Stimulated activated CD8-positive, alpha-beta memory T cell treated with anti-CD3 and anti-CD28 coated beads, Interleukin-12 subunit alpha, Interleukin-12 subunit beta, amount 100 ng/mL, for 24 hours (primary cell): Measurements from ENCODE around the gene RANBP3.

Source experiments
- DNase-seq: peaks from one replicate; pipeline ENCODE4 v3.0.0-alpha.2; 2020; ENCODE audit errors: extremely low read depth

The RANBP3 gene

DNA sequence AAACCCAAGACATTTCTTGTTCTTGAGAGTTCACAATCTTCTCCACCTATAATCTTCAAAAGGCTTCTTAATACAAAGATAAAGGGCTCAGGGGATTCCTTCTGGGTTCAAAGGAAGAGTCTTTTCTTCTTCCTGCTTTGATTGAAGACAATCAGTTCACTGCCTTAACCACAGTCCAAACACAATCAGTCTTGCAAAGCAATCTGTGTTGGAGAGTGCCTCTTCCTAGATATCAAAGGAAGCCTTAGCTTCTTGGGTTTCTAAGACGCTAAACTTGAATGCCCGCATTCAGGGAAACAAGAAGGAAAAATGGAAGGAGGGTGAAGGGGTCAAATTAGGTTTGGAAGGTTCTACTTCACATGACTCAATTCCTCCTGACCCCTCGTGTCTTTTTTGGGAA, 27.2 kb downstream of the RANBP3 start:
- no peak for DNase-seq

DNA sequence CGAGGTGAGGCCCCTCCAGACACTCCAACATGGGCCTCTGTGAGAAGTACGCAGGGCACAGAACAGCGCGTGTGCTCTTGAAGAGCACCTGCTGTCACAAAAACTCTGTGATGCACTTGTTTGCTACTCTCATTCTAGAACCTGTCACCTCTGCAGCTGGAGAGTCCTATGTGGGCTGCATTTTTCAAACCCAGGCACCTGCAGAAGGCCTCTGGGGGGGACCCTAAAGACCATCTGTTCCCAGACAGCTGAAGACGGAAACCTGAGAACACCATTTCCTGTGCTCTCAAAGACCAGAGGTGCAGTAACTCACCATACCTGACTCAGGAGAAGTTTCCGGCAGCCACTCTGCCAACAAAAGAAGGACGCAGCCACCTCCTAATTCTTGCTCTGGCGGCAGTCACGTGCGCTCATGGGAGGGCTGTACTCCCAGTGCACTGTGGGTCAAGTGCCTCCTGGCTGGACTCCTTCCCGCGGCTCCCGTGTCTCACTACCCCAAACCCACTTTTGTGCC, 28.1 kb downstream of the RANBP3 start:
- no peak for DNase-seq

DNA sequence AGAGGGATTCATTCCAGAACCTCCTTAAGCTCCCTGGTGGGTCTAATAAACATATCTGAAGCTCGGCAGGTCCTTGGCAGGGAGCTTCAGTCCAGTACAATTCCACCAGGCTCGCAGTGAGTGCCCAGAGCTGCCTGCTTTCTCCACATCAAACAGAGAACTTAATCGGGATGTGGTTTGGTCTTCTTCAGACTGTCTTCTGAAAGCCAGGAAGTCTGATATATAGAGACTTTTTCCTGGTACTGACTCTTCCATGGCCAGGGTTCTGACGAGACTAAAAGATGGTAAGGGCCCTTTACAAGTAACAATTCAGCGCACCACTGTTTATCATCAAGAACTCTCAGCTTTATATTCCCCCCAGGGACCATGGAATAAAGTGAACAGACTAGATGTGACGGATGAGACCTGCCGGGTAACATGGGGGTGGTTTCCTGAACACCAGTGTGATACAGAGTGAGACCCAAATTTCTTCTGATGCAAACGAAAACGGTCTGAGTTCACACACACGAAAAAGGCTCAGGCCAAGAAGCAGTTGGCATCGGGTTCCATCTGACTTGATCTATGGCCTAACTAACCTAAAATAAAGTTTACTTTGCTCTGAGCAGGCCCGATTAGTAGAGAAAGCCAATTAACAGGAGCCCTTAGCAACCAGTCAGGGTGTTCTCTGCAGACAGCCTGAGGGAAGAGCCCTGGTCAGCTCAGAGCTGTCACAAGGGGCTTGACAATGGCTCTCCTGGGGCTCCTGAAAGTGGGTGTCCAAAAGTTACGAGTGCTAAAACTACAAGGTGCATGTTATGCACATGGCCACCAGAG, 29.0 kb downstream of the RANBP3 start:
- DNase-seq = no peak

DNA sequence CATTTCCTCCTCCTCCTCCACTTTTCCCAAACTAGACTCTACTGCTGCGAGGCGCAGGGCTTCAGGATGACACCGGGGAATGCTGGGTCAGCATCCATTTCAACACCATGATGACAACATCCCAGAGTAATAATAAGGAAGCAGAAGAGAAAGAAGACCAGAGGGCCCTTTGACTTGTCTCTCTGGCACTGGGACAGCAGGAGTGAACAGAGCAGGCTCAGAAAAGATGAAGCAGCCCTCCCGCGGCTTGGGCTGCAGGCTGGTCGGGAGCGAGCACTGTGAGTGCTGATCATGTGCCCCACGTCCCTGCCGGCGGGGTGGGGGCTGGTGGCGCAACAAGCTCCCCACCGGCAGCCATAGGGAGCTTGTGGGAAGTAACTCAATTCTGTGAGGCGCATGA, 30.5 kb downstream of the RANBP3 start:
- no peak for DNase-seq

DNA sequence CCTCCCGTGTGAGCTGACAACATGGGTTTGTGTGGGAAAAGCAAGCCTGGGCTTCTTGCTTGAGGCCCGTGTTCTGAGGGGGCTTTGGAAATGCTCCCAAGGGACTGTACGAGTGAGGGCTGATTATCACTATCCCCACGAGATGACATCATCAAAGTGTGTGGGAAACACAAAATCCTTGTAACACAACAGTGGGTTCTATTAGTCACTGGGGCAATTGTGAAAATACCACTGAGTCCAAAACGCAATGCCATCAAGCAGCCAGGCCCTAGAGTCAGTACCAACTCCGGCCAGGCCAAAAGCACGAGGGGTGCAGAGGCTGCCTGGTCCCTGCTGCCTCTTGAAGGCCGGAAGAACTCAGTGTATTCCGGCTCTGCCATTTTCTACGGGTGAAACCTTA, 34.3 kb downstream of the RANBP3 start:
- no peak for DNase-seq

DNA sequence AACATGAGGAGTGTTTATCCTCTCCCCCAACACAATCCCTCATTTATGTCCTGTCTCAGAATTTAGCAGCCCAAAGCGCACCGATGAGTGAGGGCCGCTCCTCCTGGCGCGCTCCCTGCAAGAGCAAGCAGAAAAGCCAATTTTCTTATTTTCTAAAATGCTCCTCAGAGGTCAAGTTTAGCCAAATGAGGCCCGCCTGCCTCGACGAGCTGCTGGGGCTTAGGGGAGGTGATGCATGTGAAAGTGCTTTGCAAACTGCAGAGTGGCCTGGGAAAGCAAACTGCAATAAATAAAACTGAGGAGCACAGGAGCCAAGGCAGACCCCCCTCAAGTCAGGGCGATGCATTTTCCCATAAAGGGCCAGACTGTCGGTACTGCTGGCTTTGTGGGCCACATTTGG, 34.9 kb downstream of the RANBP3 start:
- DNase-seq = no peak

DNA sequence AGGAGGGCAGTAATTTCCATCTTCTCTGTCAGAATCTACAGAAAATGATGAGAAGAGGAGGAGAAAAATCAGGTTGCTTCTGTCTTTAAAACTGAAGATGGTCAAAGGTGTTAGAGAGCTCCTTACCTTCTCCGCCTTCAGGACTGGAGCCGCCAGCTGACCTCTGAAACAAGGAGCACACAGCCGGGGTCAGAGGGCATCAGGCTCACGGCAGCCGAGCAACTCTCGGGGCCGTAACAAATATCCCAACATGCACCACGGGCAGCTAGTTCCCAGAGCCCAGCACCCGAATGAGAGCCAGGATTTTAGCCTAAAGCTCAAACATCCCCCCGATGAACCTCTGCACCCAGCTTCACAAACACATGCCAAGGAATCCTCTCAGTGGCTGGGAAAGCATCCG, 36.3 kb downstream of the RANBP3 start:
- no peak for DNase-seq

DNA sequence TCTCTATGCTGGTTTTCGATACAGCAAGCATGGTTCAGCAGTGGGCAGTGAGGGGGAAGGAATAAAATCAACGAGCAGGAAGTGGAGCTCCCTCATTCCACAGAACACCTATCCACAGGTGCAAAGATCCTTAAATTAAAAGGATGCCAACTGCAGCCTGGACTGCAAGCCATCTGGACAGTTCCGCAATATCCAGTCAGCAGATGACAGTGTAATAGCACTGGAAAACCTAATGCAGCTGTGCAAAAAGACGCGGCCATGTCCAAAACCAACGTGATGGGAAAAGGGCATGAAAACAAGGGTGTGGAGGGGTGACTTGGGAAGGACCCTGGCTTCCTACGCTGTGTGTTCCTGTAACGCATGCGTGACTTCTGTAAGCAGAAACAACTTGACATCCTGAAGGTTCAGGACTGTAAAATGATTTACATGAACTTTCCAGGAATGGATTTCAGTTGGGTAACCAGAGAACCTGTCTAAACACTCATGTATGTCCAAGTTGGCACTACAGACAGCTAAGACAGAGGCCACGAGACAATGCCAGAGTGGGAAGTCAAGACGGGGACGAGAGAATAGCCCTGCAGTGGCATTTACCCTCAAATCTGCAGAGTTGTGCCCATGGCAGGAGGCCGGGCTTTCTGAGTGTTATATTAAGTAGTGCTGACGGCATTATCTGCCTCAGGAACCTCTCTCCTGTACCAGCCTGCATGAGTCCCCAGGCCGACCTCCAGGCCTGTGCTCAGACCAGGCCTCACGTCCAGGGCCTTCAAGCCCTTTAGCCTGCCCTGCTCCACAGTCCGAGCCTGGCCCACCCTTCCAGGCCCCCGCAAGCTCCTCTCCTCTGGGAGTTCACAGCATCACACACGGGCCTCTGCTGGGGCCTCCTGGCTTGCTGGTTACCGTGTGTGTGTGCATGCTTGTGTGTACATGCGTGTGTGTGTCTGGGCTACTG, 37.4 kb downstream of the RANBP3 start:
- DNase-seq = no peak

DNA sequence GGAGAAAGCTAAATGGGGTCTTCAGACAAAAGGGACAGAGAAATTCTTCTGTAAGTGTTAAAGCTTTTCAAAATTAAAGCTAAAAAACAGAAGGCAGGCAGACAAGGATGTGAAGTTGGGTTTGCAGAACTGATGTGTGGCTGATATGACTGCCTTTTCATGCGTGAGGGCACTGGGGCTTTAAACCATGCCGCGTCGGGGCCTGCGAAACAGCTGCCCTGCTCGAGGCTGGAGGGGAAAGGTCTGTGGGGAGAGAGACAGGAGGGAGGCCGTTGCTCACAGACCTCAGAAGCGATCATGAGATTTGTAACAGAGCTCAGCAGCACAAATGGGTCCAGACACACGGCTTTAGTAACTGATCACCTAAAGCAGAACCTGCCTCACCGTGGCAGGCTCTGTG, 40.4 kb downstream of the RANBP3 start:
- DNase-seq = no peak

DNA sequence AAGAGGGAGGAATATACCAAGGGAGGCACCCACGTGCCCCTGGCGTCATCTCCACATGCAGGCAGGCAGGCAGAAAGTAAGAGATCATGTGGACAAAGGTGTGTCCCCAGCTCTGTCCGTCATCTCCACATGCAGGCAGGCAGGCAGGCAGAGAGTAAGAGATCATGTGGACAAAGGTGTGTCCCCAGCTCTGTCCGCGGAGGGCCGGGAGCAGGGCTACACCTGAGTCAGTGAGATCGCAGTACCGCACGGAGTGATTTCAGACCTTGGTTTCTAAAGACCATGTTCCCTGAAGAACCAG, 41.7 kb downstream of the RANBP3 start:
- DNase-seq = no peak

DNA sequence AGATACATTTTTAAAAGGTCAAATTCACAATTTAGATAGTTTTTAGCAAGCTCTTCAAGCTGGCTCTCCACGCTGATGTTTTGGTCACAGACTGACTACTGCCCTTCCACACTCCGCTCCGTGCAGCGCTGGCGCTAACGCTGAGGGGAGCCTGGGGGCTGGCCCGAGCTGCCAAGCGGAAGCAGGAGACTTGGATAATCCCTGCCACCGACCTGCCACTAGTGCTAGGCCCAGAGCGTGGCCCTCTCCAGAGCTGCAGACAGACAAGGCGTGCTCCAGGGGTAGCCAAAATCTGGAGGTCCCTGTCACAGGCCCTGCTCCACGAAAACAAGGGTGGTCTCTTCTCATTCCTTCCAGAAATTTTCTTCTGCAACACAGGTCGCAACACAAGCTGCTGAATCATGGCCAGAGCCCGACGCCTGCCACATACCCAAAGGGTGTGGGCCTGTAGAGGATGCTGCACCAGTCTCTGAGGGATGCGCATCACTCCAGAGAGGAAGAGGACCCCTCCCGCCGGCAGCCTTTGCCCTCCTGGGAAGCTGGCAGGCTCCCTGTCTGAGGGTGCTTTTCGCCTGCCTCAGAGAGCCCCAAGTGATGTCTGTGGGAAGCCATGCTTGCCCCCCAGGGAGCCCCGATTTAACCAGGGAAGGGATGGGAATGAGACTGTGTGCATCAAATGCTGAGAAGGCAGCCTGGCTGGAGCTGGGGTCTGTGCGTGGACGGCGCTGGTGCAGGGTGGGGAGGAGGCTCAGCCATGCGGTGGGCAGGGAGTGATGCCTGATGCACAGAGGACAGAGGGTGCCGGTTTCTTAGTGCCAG, 42.3 kb downstream of the RANBP3 start:
- DNase-seq = no peak

DNA sequence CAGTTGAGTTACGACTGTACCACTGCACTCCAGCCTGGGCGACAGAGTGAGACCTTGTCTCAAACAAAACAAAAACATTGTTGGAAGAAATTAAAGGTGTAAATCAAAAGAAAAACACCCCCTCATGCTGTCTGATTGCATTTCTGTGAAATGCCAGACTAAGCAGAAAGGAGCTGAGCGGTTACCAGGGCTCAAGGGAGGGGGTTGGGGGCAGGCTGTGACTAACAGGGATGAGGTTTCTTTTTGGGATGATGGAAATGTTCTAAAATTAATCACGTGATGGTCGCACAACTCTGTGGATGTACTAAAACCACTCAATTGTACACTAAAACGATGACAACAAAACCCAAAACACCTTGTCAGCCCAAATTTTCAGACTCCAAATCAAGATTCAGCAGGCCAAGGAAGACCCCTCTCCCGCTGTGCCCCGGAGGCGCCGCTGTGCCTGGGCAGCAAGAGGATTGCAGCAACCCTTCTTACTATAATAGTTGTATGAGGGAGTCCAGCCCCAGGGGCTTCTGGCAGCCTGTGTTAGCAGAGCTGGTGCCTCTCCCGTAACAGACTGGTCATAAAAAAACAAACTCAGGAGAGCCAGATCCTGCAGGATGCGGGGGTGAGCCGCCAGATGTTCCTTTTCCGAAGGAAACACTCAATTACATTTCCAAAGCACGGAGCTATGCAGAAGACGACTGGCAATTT, 43.0 kb downstream of the RANBP3 start:
- DNase-seq = no peak

DNA sequence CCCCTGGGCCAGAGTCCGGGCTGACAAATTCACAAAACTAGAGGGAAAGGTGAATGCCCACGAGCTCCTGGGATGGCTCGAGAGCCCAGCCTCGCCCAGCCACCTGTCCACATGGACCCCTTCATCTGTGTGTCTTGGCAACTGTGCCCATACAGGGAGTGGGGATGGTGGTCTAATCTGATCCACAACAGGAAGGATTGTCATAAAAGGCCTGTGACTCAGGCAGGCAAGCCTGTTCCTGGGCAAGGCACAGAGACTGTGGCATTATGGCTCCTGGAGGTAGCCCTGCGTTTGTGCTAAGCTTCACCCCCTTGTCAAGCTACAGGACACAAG, 43.9 kb downstream of the RANBP3 start:
- DNase-seq = no peak

DNA sequence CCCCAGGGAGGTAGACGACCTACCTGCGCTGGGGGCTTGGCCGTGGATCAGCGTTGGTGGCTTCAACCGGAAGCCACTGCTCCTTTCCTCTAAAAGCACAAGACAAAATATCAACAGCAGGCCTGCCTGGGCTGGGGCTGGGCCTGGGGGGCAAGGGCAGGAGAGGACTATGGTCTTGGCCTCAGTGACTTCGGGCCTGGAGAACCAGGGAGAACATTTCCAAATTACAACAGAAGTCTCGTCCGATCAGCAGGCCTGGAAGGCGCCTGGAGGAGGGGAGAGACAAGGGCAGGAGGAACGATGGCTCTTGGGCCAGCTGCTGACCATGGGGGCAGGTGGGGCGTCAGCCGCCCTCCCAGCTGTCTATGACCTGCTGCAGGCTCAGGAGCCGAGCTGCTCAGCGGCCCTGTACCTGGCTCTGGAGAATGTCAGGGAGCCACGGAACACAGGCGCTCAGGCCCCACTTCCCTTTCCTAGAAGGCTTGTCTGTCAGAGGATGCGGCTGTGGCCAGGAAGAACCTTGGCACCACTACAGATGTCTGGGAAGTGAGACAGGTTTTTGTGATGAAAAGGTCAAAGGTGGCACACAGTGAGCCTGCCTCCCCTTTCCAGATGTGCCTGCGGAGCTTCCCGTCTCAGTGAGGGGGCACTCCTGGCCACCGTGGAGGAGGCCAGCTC, 44.4 kb downstream of the RANBP3 start:
- DNase-seq = no peak

DNA sequence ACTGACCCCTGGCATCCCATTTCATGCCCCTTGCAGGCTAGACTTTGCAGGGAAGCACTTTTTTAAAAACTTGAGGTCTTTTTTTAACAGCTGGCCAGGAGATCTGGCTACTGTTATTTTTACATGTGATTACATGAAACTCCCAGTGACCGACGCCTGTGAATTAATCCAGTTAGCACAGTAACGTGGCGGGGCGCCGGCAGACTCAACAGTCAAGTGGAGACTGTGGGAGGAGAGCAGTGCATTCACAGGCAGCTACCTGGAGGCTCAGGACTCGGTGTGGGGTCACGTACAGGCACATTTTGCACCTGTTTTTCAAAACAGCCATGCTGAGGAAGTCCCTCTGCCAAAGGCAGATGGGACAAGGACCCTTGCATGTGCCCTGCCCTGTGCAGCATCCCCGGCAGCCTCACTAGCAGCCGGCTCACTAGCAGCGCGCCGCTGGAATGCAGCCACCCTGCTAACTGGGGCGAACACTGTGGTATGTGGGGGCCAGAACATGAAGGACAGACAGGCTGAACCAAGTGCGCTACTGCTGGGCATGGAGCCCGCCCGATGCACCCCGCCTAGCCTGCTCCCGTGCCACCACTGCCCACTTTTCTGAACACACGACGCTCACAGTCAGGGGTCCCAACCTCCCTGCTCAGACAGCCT, 45.2 kb downstream of the RANBP3 start:
- no peak for DNase-seq

DNA sequence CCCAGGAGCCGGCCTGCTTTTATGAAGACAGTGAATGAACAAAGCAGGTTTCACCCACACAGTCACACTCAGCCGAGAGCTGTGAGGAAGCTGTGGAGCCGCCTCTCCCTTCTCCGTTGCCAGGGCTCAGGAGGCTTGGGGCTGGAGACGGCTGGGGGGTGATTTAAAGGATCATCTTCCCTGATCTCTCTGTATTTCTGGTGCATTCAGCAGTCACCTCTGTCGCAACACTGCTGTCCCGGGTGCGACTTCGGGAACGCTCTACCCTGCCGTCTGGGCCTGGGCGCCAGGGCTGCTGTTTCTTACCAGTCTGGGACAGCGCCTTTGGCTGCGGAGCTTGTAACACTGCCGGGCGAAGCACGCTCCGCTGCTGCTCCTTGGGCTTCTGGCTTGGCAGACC, 45.8 kb downstream of the RANBP3 start:
- no peak for DNase-seq

DNA sequence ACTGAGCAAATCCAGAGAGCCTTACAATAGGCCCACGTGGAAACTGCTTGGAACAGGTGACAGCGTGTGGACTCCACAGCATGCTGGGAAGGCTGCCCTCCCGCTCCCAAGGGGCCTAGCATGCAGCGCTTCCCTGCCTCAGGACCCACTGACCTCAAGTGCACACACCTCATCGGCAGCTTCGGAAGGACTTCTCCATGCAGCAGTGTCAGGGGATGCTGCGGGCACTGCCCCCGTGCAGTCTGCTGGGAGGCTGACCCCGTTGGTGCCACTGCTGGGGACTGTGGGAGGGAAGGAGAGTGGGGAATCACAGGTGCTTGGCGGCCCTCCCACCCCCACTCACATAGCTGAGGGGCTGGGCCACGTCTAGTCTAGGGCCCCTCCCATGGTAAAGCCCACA, 46.7 kb downstream of the RANBP3 start:
- DNase-seq = no peak

DNA sequence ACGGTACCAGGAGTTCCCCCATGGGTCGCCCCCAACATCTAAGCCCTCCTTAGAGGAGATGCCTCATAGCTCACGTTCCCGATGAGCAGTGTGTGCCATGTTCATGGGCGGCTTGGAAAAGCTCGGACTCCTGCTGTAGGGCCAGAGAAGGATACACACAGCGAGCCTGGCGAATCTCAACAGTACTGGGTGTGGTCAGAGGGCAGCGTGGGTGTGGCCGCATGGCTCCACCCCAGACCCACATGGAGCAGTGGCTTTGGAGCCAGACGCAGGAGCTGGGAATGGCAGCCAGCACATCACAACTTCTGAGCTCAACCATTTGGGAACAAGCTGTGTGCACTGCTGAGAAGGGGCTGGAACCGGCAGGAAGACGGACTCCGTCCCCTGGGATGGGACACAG, 48.3 kb downstream of the RANBP3 start:
- DNase-seq = no peak

DNA sequence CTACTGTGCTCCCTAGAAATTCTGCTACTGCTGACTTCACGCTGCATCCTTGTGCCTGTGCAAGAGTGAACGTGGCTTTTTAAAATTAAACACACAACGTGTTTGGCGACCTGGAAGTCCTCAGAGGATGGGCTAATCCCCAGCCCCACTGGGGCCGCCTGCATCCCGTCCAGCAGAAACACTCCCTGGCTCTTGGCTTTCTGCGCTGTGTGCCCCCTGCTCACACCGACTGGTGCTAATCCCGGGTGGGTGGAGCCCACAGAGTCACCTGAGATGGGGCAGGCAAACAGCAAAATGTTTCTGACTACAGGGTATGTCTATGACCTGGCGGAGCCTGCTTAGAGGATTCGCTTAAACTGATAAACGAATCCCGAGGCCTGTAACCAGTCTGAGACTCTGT, 48.8 kb downstream of the RANBP3 start:
- DNase-seq = no peak

DNA sequence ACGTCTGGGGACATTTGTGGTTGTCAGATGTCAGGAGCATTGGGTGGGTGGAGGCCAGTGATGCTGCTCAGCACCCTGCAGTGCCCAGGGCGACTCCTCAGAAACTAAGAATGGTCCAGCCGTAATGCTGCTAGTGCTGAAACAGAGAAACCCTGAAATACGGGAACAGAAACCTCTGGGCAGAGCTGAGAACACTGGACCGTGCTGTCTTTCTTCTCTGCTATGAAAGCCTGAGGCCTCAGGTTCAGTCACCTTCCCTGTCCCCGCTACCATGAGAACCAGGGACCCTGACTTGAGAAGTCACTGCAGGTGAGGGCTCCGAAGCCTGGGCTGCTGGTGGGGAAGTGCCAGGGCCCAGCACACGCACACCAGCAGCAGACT, 50.5 kb downstream of the RANBP3 start:
- no peak for DNase-seq
